ENCODE results near the gene HSPA12B. TPM values are rescaled to one million over a fixed set of nuclear protein-coding genes. Genes with fewer than 3 reads are reported as not detected.

The HSPA12B gene
- polyA plus RNA-seq, 1 donor from 2014 or later: not detected

DNA sequence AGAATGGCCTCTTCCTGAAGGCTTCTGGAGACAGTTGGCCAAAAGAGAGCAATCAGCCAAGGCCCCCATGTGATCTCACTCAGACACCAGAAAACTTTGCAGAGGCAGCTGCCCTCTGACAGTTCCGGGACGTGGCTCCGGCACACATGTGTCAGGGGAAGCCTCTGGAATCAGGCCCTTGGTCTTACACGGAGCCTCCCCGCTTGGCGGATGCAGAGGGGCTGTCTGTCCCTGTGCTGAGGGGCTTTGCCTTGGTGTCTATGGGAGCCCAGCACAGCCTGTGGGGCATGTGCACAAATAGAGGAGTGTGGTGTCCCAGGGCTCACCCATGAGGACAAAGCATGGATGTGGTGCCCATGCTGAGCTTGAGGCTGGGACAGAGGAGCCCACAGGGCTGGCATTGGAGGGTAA is 33.9 kb upstream of the HSPA12B start:
- H3K79me2 ChIP-seq (replicated peaks; ENCODE audit: insufficient read depth, low read length): no peaks in the 10 kb centered on the region
- H3K9me2 ChIP-seq (ENCODE audit: insufficient read depth, low read length): no peaks in the 10 kb centered on the region
- H3K9ac ChIP-seq (ENCODE audit: low read length): no peak overlapping the region
- H3K27me3 ChIP-seq (ENCODE audit: insufficient read depth, low read depth, low read length): no peaks in the 10 kb centered on the region
- no peaks in the 10 kb centered on the region for H3K36me3 ChIP-seq (ENCODE audit: insufficient read depth, low read length)
- H3K4me2 ChIP-seq (ENCODE audit: low read length): no peak overlapping the region
- H3K9me3 ChIP-seq (ENCODE audit: low read length): no peaks in the 10 kb centered on the region
- H4K20me1 ChIP-seq (ENCODE audit: insufficient read depth): no peaks in the 10 kb centered on the region
- H3F3A ChIP-seq (ENCODE audit: insufficient read depth, low read length, poor library complexity, severe bottlenecking): no peaks in the 10 kb centered on the region
- H3K27ac ChIP-seq (ENCODE audit: low read length): no peak overlapping the region
- H2AFZ ChIP-seq (ENCODE audit: low read depth, low read length): no peak overlapping the region
- TF ChIP-seq POLR2AphosphoS5 (IDR thresholded peaks at IDR 0.05): no peak
- TF ChIP-seq TAF1 (IDR thresholded peaks at IDR 0.05; ENCODE audit: low read depth): no peak
- no peak for TF ChIP-seq SMC3 (conservative IDR thresholded peaks at IDR 0.05; ENCODE audit: poor library complexity)
- TF ChIP-seq, protein P1, sequence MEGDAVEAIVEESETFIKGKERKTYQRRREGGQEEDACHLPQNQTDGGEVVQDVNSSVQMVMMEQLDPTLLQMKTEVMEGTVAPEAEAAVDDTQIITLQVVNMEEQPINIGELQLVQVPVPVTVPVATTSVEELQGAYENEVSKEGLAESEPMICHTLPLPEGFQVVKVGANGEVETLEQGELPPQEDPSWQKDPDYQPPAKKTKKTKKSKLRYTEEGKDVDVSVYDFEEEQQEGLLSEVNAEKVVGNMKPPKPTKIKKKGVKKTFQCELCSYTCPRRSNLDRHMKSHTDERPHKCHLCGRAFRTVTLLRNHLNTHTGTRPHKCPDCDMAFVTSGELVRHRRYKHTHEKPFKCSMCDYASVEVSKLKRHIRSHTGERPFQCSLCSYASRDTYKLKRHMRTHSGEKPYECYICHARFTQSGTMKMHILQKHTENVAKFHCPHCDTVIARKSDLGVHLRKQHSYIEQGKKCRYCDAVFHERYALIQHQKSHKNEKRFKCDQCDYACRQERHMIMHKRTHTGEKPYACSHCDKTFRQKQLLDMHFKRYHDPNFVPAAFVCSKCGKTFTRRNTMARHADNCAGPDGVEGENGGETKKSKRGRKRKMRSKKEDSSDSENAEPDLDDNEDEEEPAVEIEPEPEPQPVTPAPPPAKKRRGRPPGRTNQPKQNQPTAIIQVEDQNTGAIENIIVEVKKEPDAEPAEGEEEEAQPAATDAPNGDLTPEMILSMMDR (IDR thresholded peaks at IDR 0.05; ENCODE audit: poor library complexity, severe bottlenecking): no peak
- TF ChIP-seq, protein P2, sequence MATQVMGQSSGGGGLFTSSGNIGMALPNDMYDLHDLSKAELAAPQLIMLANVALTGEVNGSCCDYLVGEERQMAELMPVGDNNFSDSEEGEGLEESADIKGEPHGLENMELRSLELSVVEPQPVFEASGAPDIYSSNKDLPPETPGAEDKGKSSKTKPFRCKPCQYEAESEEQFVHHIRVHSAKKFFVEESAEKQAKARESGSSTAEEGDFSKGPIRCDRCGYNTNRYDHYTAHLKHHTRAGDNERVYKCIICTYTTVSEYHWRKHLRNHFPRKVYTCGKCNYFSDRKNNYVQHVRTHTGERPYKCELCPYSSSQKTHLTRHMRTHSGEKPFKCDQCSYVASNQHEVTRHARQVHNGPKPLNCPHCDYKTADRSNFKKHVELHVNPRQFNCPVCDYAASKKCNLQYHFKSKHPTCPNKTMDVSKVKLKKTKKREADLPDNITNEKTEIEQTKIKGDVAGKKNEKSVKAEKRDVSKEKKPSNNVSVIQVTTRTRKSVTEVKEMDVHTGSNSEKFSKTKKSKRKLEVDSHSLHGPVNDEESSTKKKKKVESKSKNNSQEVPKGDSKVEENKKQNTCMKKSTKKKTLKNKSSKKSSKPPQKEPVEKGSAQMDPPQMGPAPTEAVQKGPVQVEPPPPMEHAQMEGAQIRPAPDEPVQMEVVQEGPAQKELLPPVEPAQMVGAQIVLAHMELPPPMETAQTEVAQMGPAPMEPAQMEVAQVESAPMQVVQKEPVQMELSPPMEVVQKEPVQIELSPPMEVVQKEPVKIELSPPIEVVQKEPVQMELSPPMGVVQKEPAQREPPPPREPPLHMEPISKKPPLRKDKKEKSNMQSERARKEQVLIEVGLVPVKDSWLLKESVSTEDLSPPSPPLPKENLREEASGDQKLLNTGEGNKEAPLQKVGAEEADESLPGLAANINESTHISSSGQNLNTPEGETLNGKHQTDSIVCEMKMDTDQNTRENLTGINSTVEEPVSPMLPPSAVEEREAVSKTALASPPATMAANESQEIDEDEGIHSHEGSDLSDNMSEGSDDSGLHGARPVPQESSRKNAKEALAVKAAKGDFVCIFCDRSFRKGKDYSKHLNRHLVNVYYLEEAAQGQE (IDR thresholded peaks at IDR 0.05; ENCODE audit: borderline replicate concordance): no peak
- no peak overlapping the region for H3K4me3 ChIP-seq (ENCODE audit: low read length)

DNA sequence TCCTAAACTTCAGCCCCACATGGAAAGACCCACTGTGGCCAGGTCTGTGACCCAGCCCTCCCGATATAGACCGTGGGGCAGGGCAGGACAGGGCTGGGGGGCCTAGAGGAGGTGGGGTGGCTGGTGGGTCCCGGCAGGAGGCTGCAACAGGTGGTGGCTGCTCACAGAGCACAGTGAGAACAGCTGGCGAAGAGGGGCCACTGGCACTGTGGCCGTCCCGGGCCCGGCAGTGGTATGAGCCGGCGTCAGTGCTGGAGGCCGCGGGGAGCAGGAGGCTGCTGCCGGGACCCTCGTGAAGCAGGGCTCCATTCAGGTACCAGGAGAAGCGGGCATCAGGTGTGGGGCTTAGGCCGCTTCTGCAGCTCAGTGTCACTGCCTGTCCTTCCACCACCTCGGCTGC is 33.4 kb upstream of the HSPA12B start:
- Histone ChIP-seq H3K79me2 (replicated peaks; ENCODE audit: insufficient read depth, low read length) (no peaks in the 10 kb centered on the region), H3K9me2 (ENCODE audit: insufficient read depth, low read length) (no peaks in the 10 kb centered on the region), H3K4me3 (ENCODE audit: low read length) (no peak overlapping the region), H3K27ac (ENCODE audit: low read length) (no peak overlapping the region), H3K9ac (ENCODE audit: low read length) (no peak overlapping the region), H3F3A (ENCODE audit: insufficient read depth, low read length, poor library complexity, severe bottlenecking) (no peaks in the 10 kb centered on the region), H3K27me3 (ENCODE audit: insufficient read depth, low read depth, low read length) (no peaks in the 10 kb centered on the region), H2AFZ (ENCODE audit: low read depth, low read length) (no peak overlapping the region), H3K36me3 (ENCODE audit: insufficient read depth, low read length) (no peaks in the 10 kb centered on the region), H3K9me3 (ENCODE audit: low read length) (no peaks in the 10 kb centered on the region), H4K20me1 (ENCODE audit: insufficient read depth) (no peaks in the 10 kb centered on the region), H3K4me2 (ENCODE audit: low read length) (no peak overlapping the region)
- TF ChIP-seq POLR2AphosphoS5 (IDR thresholded peaks at IDR 0.05) (no peak), TAF1 (IDR thresholded peaks at IDR 0.05; ENCODE audit: low read depth) (no peak), SMC3 (conservative IDR thresholded peaks at IDR 0.05; ENCODE audit: poor library complexity) (no peak), RAD21 (conservative IDR thresholded peaks at IDR 0.05) (no peak), EP300 (conservative IDR thresholded peaks at IDR 0.05; ENCODE audit: poor library complexity, severe bottlenecking) (no peak), MXI1 (conservative IDR thresholded peaks at IDR 0.05; ENCODE audit: poor library complexity, severe bottlenecking) (no peak), EZH2 (IDR thresholded peaks at IDR 0.05; ENCODE audit: borderline replicate concordance, insufficient read depth, low read length, poor library complexity, severe bottlenecking) (no peak)
- TF ChIP-seq, protein P2 (IDR thresholded peaks at IDR 0.05; ENCODE audit: borderline replicate concordance): no peak
- TF ChIP-seq, protein P1 (IDR thresholded peaks at IDR 0.05; ENCODE audit: poor library complexity, severe bottlenecking): no peak
